NCI-H128 (cell line): Measurements from ENCODE around the gene NIBAN1.

Experiments
- DNase-seq: peaks from one replicate; lab custom pipeline; 2025; ENCODE audit not compliant: unreplicated experiment; lab: John Stamatoyannopoulos, UW

The NIBAN1 gene

DNA sequence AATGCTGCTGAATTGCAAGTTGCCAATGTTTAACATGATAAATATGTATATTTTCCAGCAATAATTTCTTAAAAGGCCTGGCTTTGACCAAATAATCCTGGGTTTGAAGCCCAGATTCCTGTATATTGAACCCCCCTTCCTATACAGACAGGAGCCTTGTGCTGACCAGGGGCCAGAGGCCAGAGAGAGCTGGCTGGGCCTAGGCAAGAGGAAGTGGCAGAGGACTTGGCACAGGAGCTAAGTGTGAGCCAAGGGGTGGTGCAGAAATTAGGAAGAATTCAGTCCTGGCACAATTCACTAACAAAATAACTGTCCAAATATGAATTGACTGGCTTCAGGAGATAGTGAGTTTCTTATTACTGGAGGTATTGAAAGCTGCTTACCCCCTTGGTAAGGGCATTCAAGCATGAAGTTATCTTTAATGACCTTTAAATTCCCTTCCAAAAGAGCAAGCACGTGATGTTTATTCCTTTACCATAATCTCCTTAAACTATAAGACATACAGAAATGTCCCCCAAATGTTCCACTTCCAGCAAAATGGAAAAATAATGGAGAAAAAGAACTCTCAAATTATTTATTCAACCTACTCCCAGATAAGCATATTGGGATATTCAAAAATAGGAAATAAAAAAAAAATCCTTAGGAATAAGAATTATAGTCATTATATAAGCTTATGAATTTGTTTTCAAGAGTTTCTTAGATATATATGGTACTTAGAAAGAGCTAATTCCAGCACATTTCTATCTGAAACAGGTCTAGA, 26.6 kb downstream of the NIBAN1 start:
- DNase-seq: no peak

DNA sequence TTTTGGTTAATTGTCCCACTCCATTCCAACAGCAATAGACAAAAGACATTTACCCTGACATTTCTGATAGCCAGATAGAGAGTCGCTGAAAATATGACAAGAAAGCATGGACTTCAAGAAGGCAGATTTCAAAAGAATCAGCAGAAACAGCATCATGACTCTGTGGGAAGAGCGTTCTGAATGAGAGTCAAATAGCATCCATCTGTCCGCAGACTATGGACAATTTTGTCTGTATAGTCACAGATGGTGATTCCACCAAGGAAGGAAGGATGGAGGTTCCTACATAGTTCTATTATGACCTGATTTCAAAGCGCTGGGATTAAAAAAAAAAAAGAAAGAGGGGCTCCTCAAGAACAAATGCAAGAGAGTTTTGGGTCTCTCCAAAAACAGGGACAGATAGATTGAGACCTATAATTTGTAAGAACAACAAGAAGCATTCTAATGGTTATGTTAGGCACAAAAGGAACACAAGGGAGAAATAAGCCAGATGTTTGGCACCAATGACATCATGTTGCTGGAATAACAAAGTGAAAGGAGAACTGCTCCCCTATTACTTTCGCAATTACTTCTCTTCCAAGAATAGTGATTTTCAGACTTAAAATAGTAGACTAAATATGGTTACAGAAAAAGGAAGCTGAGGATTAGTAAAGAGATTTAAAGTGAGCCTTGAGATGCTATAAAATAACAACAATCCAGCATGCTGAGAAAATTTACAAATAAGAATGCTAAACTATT, 28.5 kb downstream of the NIBAN1 start:
- DNase-seq: no peak

DNA sequence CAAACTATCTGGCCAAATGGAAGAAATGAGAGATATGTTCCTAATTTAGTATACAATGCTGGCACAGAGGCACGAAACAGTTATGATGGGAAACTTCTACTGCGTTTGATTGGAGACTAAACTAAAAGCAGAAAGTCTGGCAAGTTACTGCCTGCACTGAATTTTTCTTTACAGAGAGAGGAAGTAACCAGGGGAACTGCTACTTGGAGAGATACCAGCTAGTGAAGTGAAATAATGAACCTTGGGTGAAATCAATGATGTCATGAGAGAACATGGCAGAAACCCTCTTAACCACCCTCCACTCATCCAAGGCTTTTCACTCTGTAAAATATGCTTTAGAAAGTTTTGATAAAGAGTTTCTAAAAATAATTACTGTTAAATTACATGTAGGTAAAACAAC, 29.3 kb downstream of the NIBAN1 start:
- DNase-seq: no peak

DNA sequence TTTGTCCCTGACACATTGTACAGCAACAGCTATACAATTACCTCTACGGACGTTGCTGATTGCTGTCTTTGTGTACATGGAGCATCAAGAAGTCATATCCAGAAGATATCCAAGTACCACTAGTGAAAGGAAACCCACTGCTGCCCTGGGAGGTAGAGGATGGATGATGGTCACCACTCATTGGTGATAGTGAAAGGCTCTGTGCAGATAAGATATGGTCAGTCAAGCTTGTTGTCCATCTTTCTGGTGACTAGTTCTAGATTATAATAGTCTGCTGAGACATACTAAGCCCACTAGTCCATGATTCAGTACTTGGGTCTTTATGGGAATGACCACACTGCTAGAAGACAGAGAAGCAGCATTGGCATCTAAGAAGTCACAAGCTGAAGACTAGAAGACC, 30.3 kb downstream of the NIBAN1 start:
- DNase-seq: no peak

DNA sequence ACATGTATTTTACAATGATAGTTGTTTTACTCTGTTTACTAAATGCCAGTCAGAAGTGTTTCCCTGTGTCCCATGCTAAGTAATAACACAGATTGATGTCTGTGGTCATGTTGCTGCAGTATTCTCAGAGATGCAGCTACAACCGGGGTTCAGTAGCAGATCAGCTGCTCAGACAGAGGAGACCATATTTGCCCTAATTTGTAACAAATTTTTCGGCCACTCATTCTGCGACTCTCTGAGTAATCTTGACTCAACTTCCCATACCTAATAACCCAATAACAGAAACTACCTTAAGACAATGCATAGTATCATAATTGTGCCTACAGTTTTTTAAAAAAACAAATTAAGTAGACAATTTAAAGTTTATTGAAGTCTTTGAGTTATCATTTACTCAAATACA, 32.6 kb downstream of the NIBAN1 start:
- DNase-seq: no peak

DNA sequence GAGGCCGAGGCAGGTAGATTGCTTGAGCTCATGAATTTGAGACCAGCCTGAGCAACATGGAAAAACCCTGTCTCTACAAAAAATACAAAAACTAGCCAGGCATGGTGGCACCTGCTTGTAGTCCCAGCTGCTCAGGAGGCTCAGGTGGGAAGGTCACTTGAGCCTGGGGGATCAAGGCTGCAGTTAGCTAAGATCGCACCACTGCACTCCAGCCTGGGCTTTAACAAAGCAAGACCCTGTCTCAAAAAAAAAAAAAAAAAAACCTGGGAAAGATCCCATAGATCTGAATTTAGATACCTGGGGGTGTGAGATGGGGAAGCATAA, 32.9 kb downstream of the NIBAN1 start:
- no peak for DNase-seq

DNA sequence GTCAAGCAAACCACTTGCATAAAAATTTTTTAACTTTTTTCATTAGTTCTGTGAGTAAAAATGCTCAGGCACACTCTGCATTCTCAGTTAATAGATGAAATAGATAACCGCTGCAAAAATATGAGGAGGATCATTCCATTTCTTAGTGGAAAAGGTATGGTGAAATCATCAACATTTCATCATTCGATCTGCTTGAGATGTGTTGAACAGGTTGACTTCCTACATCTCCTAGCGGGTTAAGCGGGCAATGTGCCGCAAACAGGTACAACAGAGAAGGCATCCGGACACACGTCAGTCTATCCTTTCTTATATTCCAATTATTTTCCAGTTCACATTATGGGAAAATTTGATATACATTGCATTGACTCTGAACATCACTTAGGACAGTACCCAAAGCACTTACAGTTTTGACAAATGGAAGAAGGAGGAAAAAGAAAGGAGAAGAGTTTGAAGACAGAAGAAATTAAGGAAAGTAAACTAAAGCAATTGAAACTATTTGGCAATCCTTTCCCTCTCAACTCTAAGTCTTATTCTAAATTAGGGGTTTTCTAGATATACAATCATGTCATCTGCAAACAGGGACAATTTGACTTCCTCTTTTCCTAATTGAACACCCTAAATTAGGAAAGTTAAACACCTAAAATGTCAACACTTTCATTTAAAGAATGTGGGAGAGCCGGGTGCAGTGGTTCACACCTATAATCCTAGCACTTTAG, 33.5 kb downstream of the NIBAN1 start:
- DNase-seq: no peak

DNA sequence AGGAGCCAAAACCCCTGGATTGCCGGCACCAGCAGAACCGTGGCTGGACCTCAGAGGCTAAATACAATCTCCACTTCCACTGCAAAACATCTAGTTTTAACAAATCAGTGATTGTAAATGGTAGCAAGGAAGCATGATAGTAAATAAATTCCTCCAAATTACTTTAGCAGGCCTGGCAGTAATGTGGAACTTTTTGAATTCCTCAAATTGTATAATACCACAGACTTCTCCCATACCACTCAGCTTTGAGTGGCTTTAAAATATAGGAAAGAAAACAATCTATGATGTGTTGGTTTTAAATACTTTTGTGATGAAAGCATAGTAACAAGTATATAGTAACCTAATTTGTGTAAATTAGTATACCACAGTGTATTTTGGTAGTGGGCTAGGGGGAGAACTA, 34.1 kb downstream of the NIBAN1 start:
- DNase-seq: no peak

DNA sequence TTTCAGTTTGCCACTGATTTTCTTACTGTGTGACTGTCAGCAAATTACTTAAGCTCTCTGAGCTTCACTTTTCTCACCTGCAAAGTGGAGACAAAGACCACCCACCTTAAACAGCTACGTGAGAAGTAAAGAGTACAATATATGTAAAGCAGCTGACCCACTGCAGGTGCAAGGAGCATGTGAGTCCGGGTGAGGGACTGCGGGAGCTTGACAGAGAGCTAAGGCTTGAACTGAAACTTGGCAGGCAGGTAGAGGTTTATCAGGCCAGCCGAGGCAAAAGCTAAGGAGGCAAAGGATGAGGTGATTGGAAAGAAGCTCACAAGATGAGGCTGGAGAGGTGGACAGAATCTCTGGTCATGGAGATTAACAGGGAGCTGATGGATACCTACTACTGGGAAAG, 36.6 kb downstream of the NIBAN1 start:
- DNase-seq: no peak

DNA sequence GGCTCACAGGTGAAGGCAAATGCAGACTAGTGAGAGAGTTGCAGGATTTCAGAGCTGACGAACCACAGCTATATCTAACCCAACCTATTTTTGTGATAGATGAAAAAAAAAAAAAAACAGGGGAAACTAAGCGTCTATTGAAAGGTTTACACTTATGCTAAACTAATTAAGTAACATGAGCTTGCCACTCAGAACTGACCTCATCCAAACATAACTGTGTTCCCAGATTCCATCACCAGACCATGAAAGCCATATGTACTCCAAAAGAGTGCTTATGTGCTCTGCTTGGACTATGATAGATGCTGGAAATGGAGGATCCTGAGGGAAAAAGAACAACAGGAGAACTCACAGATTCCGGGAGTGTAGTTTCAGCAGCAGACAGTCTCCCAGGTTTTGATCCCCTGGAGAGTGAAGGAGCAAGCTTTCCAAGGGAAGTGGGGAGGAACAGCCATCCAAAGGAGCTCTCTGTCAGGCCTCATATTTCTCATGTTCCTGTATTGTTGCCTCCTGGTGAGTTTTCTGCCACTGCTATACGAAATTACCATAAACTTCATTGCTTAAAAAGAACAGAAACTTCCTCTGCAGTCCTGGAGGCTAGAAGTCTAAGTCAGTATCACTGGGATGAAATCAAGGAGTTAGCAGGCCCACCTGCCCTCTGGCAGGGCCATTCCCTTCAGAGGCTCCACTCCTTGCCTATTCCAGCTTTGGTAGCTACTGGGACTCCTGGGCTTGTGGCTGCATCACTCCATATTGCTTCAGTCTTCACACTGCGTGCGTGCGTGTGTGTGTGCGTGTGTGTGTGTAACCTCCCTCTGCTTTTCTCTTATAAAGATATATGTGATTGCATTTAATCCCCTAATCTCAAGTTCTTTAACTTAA, 38.1 kb downstream of the NIBAN1 start:
- DNase-seq: no peak

DNA sequence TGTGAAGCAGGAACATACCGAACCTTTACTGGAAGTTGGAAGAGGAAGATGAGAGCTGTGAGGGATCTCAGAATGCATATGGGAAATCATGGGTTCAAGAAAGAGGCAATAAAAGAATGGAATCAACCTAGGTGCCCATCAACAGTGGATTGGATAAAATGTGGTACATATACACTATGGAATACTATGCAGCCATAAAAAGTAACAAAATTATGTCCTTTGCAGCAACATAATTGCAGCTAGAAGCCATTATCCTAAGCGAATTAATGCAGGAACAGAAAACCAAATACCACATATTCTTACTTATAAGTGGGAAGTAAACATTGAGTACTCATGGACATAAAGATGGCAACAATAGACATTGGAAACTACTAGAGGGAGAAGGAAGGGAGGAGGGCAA, 40.4 kb downstream of the NIBAN1 start:
- DNase-seq: no peak

DNA sequence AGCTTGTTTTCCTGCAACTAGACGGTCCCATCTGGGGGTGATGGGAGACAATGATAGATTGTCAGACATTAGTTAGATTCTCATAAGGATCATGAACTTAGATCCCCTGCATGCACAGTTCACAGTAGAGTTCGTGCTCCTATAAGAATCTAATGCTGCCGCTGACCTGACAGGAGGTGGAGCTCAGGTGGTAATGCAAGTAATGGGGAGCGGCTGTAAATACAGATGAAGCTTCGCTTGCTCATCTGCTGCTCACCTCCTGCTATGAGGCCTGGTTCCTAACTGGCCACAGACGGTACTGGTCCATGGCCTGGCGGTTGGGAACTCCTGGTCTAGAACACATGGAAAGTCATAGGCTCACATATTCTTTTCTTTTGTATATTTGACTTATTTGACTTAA, 42.0 kb downstream of the NIBAN1 start:
- no peak for DNase-seq

DNA sequence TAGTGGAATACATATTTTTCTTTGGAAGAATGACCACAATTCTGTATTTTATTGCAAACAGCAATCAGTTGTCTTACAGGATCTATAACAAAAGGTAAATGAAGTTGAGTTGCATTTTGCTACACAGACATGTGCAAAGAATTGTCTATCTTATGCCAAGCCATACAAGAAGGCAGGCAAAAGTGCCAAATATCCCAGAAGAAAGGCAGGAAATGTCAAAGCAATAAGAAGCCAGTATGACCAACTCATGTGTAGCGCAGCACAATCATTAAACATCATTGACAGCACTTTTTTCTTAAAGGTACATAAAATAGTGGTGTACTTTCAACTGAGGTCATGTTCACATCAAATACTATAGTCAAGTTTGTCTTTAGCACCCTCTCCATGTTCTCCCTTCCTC, 42.7 kb downstream of the NIBAN1 start:
- DNase-seq: no peak

DNA sequence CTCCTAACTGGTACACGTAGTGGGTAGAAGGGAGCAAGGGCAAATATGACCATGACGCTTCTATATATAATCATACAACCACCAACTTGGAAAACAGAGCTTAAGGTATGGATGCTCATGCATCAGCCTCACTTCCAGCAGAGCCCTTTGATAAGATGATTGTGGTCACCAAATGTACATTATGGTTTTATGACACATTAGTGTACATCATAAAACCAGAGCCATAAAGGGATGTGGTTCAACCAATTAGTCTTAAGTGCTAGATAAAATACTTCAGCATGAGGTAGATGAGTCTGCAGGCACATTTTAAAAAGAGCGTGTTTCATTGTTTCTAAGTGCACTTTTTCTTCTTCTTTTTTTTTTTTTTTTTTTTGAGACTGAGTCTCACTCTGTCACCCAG, 43.7 kb downstream of the NIBAN1 start:
- DNase-seq: no peak

DNA sequence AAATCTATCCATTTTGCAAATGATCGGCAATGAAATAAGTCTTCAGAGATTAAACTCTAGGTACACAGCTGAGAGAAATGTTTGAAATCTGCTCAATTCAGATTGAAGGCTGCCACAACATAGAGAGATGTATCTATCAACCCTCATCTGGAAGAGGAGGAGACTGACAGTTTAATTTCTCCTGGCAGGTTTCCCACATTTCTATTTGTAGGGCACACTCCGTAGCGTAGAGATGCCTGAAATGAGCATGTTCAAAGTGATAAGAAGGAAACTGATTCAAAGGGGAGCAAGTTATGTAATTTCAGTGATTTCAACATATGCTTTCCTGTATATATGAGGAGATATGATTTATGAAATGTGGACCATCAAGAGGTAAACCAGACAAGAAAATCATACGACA, 44.1 kb downstream of the NIBAN1 start:
- DNase-seq: peak; percentile 43

DNA sequence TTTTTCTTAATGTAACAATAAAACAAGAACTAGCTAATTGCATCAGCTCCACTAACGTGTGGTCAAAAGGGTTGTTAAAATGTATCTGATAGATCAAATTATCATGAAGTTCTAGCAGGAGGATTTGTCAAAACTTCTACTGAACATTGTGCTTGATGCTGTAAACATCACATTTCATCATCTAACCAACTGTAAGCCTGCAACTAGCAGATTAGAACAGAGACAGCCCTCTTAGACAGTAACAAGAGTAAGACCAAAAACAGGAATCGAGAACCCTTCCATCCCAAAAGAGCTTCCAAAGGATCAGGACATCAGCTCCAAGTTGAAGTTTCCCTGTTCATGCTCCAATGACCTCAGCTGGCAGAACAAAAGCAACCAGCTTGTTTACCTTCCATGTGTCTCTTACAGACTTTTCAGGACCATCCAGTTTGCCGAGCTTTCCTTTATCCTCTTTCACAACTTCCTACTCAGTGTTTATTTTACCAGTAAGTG, 44.6 kb downstream of the NIBAN1 start:
- DNase-seq: peak; percentile 43

DNA sequence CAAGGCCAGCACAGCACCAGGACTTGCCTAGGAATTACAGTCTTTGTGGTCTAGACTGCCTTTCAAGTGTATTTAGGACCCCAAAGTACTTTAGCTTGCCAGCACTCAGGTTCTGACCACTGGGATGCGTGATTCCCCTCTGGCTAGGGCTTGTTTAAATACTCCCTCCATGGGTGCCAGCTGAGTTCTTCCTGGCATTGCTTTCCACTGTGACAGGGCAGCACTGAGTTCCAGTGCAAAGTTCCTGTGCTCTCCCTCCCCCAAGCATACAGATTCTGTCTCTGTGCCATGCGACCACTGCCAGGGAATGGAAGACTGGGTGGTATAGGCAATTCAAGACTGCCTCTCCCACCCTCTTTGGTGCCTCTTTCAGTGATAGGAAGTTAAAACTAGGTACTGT, 45.9 kb downstream of the NIBAN1 start:
- no peak for DNase-seq
